ENCODE results near the gene PHC3.
"Not testable (repeated sequence)": the region's sequence is repeated elsewhere in the genome, so short reads cannot be mapped to it uniquely, and the experiment has no call there.

PHC3 gene

GRCh38 chr3:170204023-170204472, 22.5 kb upstream of the PHC3 start:
- TF ChIP-seq CTCF (conservative IDR thresholded peaks at IDR 0.05; ENCODE audit: low read depth, low read length), result no peak
- no peak overlapping the region for H3K4me3 ChIP-seq (ENCODE audit: low read depth, low read length)
- DNase-seq (ENCODE audit: low read depth), result no peak

- no peak for TF ChIP-seq CTCF (conservative IDR thresholded peaks at IDR 0.05; ENCODE audit: low read depth, low read length)
- DNase-seq (ENCODE audit: low read depth), result no peak
- no peak overlapping the region for H3K4me3 ChIP-seq (ENCODE audit: low read depth, low read length)
These were observed 21.9 kb upstream of the PHC3 start for GRCh38 chr3:170203457-170203856.

GRCh38 chr3:170201527-170201926, 20.0 kb upstream of the PHC3 start:
- TF ChIP-seq CTCF (conservative IDR thresholded peaks at IDR 0.05; ENCODE audit: low read depth, low read length), result no peak
- H3K4me3 ChIP-seq (ENCODE audit: low read depth, low read length), result no peak overlapping the region
- DNase-seq (ENCODE audit: low read depth), result no peak

GRCh38 chr3:170200987-170201386, 19.5 kb upstream of the PHC3 start:
- no peak overlapping the region for H3K4me3 ChIP-seq (ENCODE audit: low read depth, low read length)
- no peak for DNase-seq (ENCODE audit: low read depth)
- no peak for TF ChIP-seq CTCF (conservative IDR thresholded peaks at IDR 0.05; ENCODE audit: low read depth, low read length)

GRCh38 chr3:170196833-170197232, 15.3 kb upstream of the PHC3 start:
- DNase-seq (ENCODE audit: low read depth), result no peak
- TF ChIP-seq CTCF (conservative IDR thresholded peaks at IDR 0.05; ENCODE audit: low read depth, low read length), result no peak
- H3K4me3 ChIP-seq (ENCODE audit: low read depth, low read length), result no peak overlapping the region

- not testable (repeated sequence) for DNase-seq (ENCODE audit: low read depth); H3K4me3 ChIP-seq (ENCODE audit: low read depth, low read length)
These were observed 14.2 kb upstream of the PHC3 start for GRCh38 chr3:170195759-170196158.

- DNase-seq (ENCODE audit: low read depth), result no peak
- H3K4me3 ChIP-seq (ENCODE audit: low read depth, low read length), result no peak overlapping the region
- TF ChIP-seq CTCF (conservative IDR thresholded peaks at IDR 0.05; ENCODE audit: low read depth, low read length), result no peak
These were observed 8.1 kb upstream of the PHC3 start for GRCh38 chr3:170189398-170190256.

Measured in choroid plexus epithelial cell (primary cell).